Endothelial cell of umbilical vein (primary cell): Measurements from ENCODE around the gene MIS18A.
"Not testable (repeated sequence)": the region's sequence is repeated elsewhere in the genome, so short reads cannot be mapped to it uniquely, and the experiment has no call there.

Source experiments
- CTCF ChIP-seq, 2 donors: IDR thresholded peaks; 1 replicate in 1 of 2; 2 replicates in 1 of 2; pipeline ENCODE4 v1.5.1; 2011; ENCODE audit warnings: low read length in 2 of 2, mild to moderate bottlenecking in 2 of 2, moderate library complexity in 2 of 2, control low read depth in 1 of 2, inconsistent platforms in 1 of 2, low read depth in 1 of 2; ENCODE audit not compliant: insufficient read depth in 1 of 2; ENCODE audit errors: extremely low read depth in 1 of 2
- EZH2 ChIP-seq: IDR thresholded peaks from 2 replicates; pipeline ENCODE4 v1.6.1; 2012; ENCODE audit warnings: borderline replicate concordance, low read depth, mild to moderate bottlenecking, moderate library complexity, low read length, inconsistent platforms; ENCODE audit not compliant: severe bottlenecking
- FOS ChIP-seq: IDR thresholded peaks from 2 replicates; pipeline ENCODE4 v1.6.1; 2011; ENCODE audit warnings: mild to moderate bottlenecking, low read length, moderate library complexity, borderline replicate concordance; ENCODE audit not compliant: insufficient read depth
- JUN ChIP-seq: IDR thresholded peaks from 2 replicates; pipeline ENCODE4 v1.6.1; 2011; ENCODE audit warnings: borderline replicate concordance, low read depth; ENCODE audit not compliant: insufficient read length, insufficient read depth
- POLR2A ChIP-seq: IDR thresholded peaks from 2 replicates; pipeline ENCODE4 v1.6.1; 2012; ENCODE audit warnings: low read depth, mild to moderate bottlenecking, control low read depth, low read length
- POLR2AphosphoS5 ChIP-seq: IDR thresholded peaks from 2 replicates; pipeline ENCODE4 v1.6.1; 2012; ENCODE audit warnings: low read depth, mild to moderate bottlenecking, control low read depth, low read length, moderate library complexity; ENCODE audit not compliant: insufficient read depth

- not testable (repeated sequence) for TF ChIP-seq POLR2A; CTCF (IDR thresholded peaks at IDR 0.05; ENCODE audit: extremely low read depth in 1 of 2, insufficient read depth in 1 of 2, low read depth in 1 of 2, low read length in 2 of 2); POLR2AphosphoS5; EZH2; FOS; JUN
Measured at GRCh38 chr21:32265321-32265720, 13.5 kb downstream of the MIS18A start.
